DND-41 (cell line): ENCODE results near the gene ZNF609.

ENCODE experiments used
- CTCF ChIP-seq: IDR thresholded peaks from 2 replicates; pipeline ENCODE4 v1.5.1; 2012; ENCODE audit warnings: borderline replicate concordance, low read length, moderate library complexity, mild to moderate bottlenecking; ENCODE audit not compliant: poor library complexity, severe bottlenecking; ENCODE audit errors: extremely low read depth
- EZH2 ChIP-seq: IDR thresholded peaks from 3 replicates; pipeline ENCODE4 v1.6.1; 2012; ENCODE audit warnings: borderline replicate concordance, low read depth, mild to moderate bottlenecking, moderate library complexity, low read length, inconsistent platforms; ENCODE audit not compliant: severe bottlenecking

GRCh38 chr15:64464276-64465005 lies 4.1 kb downstream of the ZNF609 start:
- no peak for TF ChIP-seq CTCF
- TF ChIP-seq EZH2 = no peak
